ENCODE results near the gene INPP5A.

INPP5A gene

GRCh38 chr10:132626761-132627665 lies 89.4 kb downstream of the INPP5A start:
- TF ChIP-seq CTCF (IDR thresholded peaks at IDR 0.05; ENCODE audit: extremely low read depth, insufficient read depth, missing control alignments) = no peak
- in situ Hi-C loops (cut with MboI; ENCODE audit: low pct_unique_long_range_greater_than_20kb, low sequenced_read_pairs, unreplicated experiment) = loop anchor here (25.0 kb wide), 1 partner anchor 415 kb away; no protein-coding TSS in a partner anchor
- no peak for DNase-seq (ENCODE audit: low spot score)

GRCh38 chr10:132627666-132628531 lies 90.3 kb downstream of the INPP5A start:
- TF ChIP-seq CTCF (IDR thresholded peaks at IDR 0.05; ENCODE audit: extremely low read depth, insufficient read depth, missing control alignments) = no peak
- in situ Hi-C loops (cut with MboI; ENCODE audit: low pct_unique_long_range_greater_than_20kb, low sequenced_read_pairs, unreplicated experiment) = loop anchor here (25.0 kb wide), 1 partner anchor 416 kb away; no protein-coding TSS in a partner anchor
- DNase-seq (ENCODE audit: low spot score) = peak; percentile 55

- no peak for TF ChIP-seq CTCF (IDR thresholded peaks at IDR 0.05; ENCODE audit: extremely low read depth, insufficient read depth, missing control alignments)
- no peak for DNase-seq (ENCODE audit: low spot score)
- in situ Hi-C loops (cut with MboI; ENCODE audit: low pct_unique_long_range_greater_than_20kb, low sequenced_read_pairs, unreplicated experiment) = loop anchor here (25.0 kb wide), 1 partner anchor 417 kb away; no protein-coding TSS in a partner anchor
These were observed 91.6 kb downstream of the INPP5A start for GRCh38 chr10:132628966-132629900.

GRCh38 chr10:132630156-132630555 lies 92.6 kb downstream of the INPP5A start:
- in situ Hi-C loops (cut with MboI; ENCODE audit: low pct_unique_long_range_greater_than_20kb, low sequenced_read_pairs, unreplicated experiment) = loop anchor here (25.0 kb wide), 1 partner anchor 418 kb away; no protein-coding TSS in a partner anchor
- no peak for DNase-seq (ENCODE audit: low spot score)
- TF ChIP-seq CTCF (IDR thresholded peaks at IDR 0.05; ENCODE audit: extremely low read depth, insufficient read depth, missing control alignments) = no peak

- in situ Hi-C loops (cut with MboI; ENCODE audit: low pct_unique_long_range_greater_than_20kb, low sequenced_read_pairs, unreplicated experiment) = loop anchor here (25.0 kb wide), 1 partner anchor 419 kb away; no protein-coding TSS in a partner anchor
- no peak for DNase-seq (ENCODE audit: low spot score)
- TF ChIP-seq CTCF (IDR thresholded peaks at IDR 0.05; ENCODE audit: extremely low read depth, insufficient read depth, missing control alignments) = no peak
These were observed 93.2 kb downstream of the INPP5A start for GRCh38 chr10:132630666-132631337.

Measured in GM13977 (cell line).